CD4-positive, CD25-positive, alpha-beta regulatory T cell (primary cell): Measurements from ENCODE around the gene SRC. TPM values are rescaled to one million over a fixed set of nuclear protein-coding genes. Genes with fewer than 3 reads are reported as not detected.

Source experiments
- ATAC-seq, 2 donors: fragments of 150-1000 bp; cut with Tn5 transposase; one replicate each; pipeline ENCODE4 v1.10.0; 2021; ENCODE audit warnings: low read depth in 2 of 2, moderate number of reproducible peaks in 2 of 2, moderate library complexity in 1 of 2
- DNase-seq, 3 donors: peaks; one replicate each; pipeline versions ENCODE4 v3.0.0 to v3.0.0-alpha.2; 2012 to 2022; ENCODE audit warnings: mixed read lengths in 1 of 3
- H3K27ac ChIP-seq: one replicate; pipeline ENCODE4 v1.7.0; 2013; ENCODE audit warnings: mild to moderate bottlenecking, low read length; ENCODE audit not compliant: insufficient read depth, poor library complexity, severe bottlenecking
- H3K27me3 ChIP-seq: one replicate; pipeline ENCODE4 v1.7.0; 2013; ENCODE audit warnings: low read length; ENCODE audit not compliant: control insufficient read depth, insufficient read depth
- H3K36me3 ChIP-seq: one replicate; pipeline ENCODE4 v1.7.0; 2013; ENCODE audit warnings: mild to moderate bottlenecking, low read length, moderate library complexity; ENCODE audit not compliant: control insufficient read depth, insufficient read depth
- H3K4me1 ChIP-seq: 2 replicates; pipeline ENCODE4 v1.7.0; 2013; ENCODE audit warnings: mild to moderate bottlenecking, low read length; ENCODE audit not compliant: insufficient read depth, control insufficient read depth, poor library complexity, severe bottlenecking
- H3K4me3 ChIP-seq: one replicate; pipeline ENCODE4 v1.7.0; 2013; ENCODE audit warnings: low read depth, mild to moderate bottlenecking, low read length, moderate library complexity
- H3K9me3 ChIP-seq, 2 experiments: 1 replicate in 1 of 2; 2 replicates in 1 of 2; pipeline ENCODE4 v1.7.0; 2013; ENCODE audit warnings: low read length in 2 of 2, mild to moderate bottlenecking in 1 of 2, moderate library complexity in 1 of 2; ENCODE audit not compliant: control insufficient read depth in 2 of 2
- H3K27ac Mint-ChIP-seq, 3 donors: one replicate each; pipeline ENCODE4 v1.8.0; 2020 to 2022; ENCODE audit warnings: mild to moderate bottlenecking in 3 of 3, mixed read lengths in 3 of 3, moderate library complexity in 2 of 3
- H3K27me3 Mint-ChIP-seq: one replicate; pipeline ENCODE4 v1.8.0; 2022; ENCODE audit warnings: mild to moderate bottlenecking, mixed read lengths
- H3K36me3 Mint-ChIP-seq: one replicate; pipeline ENCODE4 v1.8.0; 2020; ENCODE audit warnings: mixed read lengths
- H3K4me1 Mint-ChIP-seq, 4 donors: one replicate each; pipeline ENCODE4 v1.8.0; 2020 to 2022; ENCODE audit warnings: mixed read lengths in 4 of 4, mild to moderate bottlenecking in 1 of 4
- H3K4me3 Mint-ChIP-seq, 4 donors: one replicate each; pipeline ENCODE4 v1.8.0; 2020 to 2022; ENCODE audit warnings: mild to moderate bottlenecking in 4 of 4, mixed read lengths in 4 of 4, moderate library complexity in 3 of 4
- H3K9me3 Mint-ChIP-seq, 7 donors: one replicate each; pipeline ENCODE4 v1.8.0; 2020 to 2022; ENCODE audit warnings: mixed read lengths in 7 of 7, mild to moderate bottlenecking in 3 of 7, moderate library complexity in 2 of 7
- polyA plus RNA-seq, 4 donors: library from polyadenylated mRNA; unstranded; fragments of 300-500 nt; fragmentation: Illumina TruSeq; gene quantifications; one replicate each; pipeline ENCODE4 v1.2.3, GENCODE V29; 2021
- total RNA-seq: library from RNA; stranded (reverse); gene quantifications from one replicate; pipeline ENCODE4 v1.2.3, GENCODE V29; 2022

SRC gene
- total and polyA plus RNA-seq, 5 donors from 2014 or later = 0.29 to 5.5 (median 0.56) TPM; not detected in 1

DNA sequence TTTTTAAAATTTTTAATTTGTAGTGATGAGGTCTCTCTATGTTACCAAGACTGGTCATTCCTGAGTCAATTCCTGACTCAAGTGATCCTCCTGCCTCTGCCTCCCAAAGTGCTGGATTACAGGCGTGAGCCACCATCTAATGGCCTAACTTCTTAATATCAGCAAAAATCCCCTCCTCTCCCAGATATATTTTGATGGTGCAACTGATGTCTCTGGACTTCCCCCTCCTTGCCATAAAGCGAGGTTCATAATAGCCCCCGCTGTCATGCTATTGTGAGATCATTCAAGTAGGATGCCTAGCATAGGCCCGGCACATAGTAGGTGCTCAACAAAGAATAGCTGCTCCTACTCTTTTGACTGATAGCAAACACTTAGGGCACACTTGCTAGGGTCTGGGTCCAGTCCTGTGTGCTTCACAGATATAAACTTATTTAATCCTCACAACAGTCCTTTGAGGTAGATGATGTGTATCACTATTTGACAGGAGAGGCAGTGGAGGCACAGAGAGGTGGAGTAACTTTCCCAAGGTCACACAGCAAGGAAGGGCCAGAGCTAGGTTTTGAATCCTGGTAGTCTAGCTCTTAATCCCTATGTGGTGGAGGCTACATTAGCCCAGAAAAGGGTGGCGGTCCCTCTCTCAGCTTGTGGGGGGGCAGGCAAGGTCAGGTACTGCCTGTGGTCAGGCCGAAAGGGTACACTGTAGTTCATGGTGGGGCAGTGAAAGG lies 14.6 kb downstream of the SRC start:
- Histone ChIP-seq H3K9me3 (no peaks in the 10 kb centered on the region), H3K27me3 (no peaks in the 10 kb centered on the region), H3K4me1 (no peaks in the 10 kb centered on the region), H3K27ac (no peak overlapping the region), H3K36me3 (no peaks in the 10 kb centered on the region), H3K4me3 (no peak overlapping the region)
- Mint-ChIP-seq H3K27me3 (no peaks in the 10 kb centered on the region), H3K27ac (peak overlapping the region in 1 of 3 donors; percentile 26), H3K4me1 (peaks cover 0 to 2% (median 0%) of the 10 kb centered on the region in 4 donors), H3K9me3 (no peaks in the 10 kb centered on the region), H3K4me3 (no peak overlapping the region), H3K36me3 (no peaks in the 10 kb centered on the region)
- ATAC-seq (no peak), DNase-seq (no peak)

- Mint-ChIP-seq H3K36me3 (no peaks in the 10 kb centered on the region), H3K4me1 (peaks cover 0 to 2% (median 0%) of the 10 kb centered on the region in 4 donors), H3K27me3 (no peaks in the 10 kb centered on the region), H3K27ac (no peak overlapping the region), H3K4me3 (no peak overlapping the region), H3K9me3 (peaks cover 0 to 3% (median 0%) of the 10 kb centered on the region in 7 donors)
- Histone ChIP-seq H3K9me3 (no peaks in the 10 kb centered on the region), H3K27ac (no peak overlapping the region), H3K4me1 (no peaks in the 10 kb centered on the region), H3K36me3 (no peaks in the 10 kb centered on the region), H3K27me3 (no peaks in the 10 kb centered on the region), H3K4me3 (no peak overlapping the region)
- no peak for ATAC-seq
- no peak for DNase-seq
These were observed 15.4 kb downstream of the SRC start for GRCh38 chr20:37361336-37361735.

- no peaks in the 10 kb centered on the region for H3K36me3 ChIP-seq
- no peaks in the 10 kb centered on the region for H3K4me1 ChIP-seq
- Mint-ChIP-seq H3K9me3 (peaks cover 0 to 3% (median 0%) of the 10 kb centered on the region in 7 donors), H3K4me1 (peaks cover 0 to 2% (median 0%) of the 10 kb centered on the region in 4 donors), H3K27me3 (no peaks in the 10 kb centered on the region), H3K27ac (no peak overlapping the region), H3K36me3 (no peaks in the 10 kb centered on the region), H3K4me3 (no peak overlapping the region)
- ATAC-seq (no peak), DNase-seq (no peak)
- no peak overlapping the region for H3K4me3 ChIP-seq
- no peaks in the 10 kb centered on the region for H3K27me3 ChIP-seq
- H3K9me3 ChIP-seq = no peaks in the 10 kb centered on the region
- no peak overlapping the region for H3K27ac ChIP-seq
These were observed 16.4 kb downstream of the SRC start for GRCh38 chr20:37362231-37362792.

GRCh38 chr20:37362821-37363220 lies 16.9 kb downstream of the SRC start:
- no peak overlapping the region for H3K27ac ChIP-seq
- ATAC-seq (no peak), DNase-seq (no peak)
- H3K4me1 ChIP-seq = no peaks in the 10 kb centered on the region
- Mint-ChIP-seq H3K4me3 (no peak overlapping the region), H3K27me3 (no peaks in the 10 kb centered on the region), H3K9me3 (peaks cover 0 to 3% (median 0%) of the 10 kb centered on the region in 7 donors), H3K27ac (no peak overlapping the region), H3K4me1 (peaks cover 0 to 2% (median 0%) of the 10 kb centered on the region in 4 donors), H3K36me3 (no peaks in the 10 kb centered on the region)
- H3K4me3 ChIP-seq = no peak overlapping the region
- H3K9me3 ChIP-seq = no peaks in the 10 kb centered on the region
- no peaks in the 10 kb centered on the region for H3K36me3 ChIP-seq
- no peaks in the 10 kb centered on the region for H3K27me3 ChIP-seq

GRCh38 chr20:37363221-37364012 lies 17.5 kb downstream of the SRC start:
- no peak overlapping the region for H3K4me3 ChIP-seq
- no peaks in the 10 kb centered on the region for H3K27me3 Mint-ChIP-seq
- no peaks in the 10 kb centered on the region for H3K27me3 ChIP-seq
- no peaks in the 10 kb centered on the region for H3K9me3 ChIP-seq
- H3K9me3 Mint-ChIP-seq = peaks cover 0 to 3% (median 0%) of the 10 kb centered on the region in 7 donors
- H3K36me3 Mint-ChIP-seq = no peaks in the 10 kb centered on the region
- no peak overlapping the region for H3K27ac Mint-ChIP-seq
- DNase-seq = no peak
- H3K36me3 ChIP-seq = no peaks in the 10 kb centered on the region
- H3K4me1 ChIP-seq = no peaks in the 10 kb centered on the region
- no peak overlapping the region for H3K4me3 Mint-ChIP-seq
- peaks cover 0 to 2% (median 0%) of the 10 kb centered on the region in 4 donors for H3K4me1 Mint-ChIP-seq
- ATAC-seq = no peak
- no peak overlapping the region for H3K27ac ChIP-seq

DNA sequence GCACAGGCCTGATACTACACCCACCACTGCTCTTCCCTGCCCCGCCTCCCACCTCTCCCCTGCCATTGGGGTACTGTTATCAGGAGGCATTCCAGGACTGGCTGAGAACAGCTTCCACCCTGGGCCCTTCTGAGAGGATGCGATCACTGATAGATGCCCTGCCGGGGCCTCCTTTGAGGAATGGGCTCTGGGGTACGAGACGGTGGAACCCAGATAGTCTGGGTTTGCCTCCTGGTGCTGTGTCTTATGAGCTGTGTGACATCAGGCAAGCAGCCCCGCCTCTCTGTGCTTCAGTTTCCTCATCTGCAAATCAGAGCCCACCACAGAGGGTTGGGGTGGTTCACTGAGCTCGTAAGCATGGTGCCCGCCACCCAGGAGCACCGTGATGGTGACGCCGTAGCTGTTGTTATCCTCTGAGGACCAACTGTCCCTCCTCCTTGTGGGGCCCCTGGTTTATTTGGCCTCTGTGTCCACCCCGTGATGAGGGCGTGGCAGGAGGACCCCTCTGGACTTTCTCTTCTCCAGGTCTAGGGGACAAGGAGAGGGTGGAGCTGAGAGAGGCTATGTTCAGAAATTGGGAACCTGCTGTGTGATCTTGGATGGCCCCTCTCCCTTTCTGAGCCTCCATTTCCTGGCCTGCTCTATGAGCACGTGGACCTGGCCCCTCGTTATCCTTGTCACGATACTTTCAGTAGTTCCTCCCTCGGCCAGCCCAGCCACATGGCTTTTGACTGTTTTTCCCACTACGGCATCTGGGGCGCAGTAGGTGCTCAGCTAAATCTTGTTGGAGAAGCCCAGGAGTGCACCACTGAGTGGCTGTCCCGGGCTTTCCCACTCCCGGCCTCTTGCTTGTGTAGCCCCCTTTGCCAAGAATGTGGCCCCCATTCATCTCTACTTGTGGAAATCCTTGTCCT lies 18.3 kb downstream of the SRC start:
- H3K4me3 ChIP-seq = no peak overlapping the region
- H3K9me3 Mint-ChIP-seq = peaks cover 0 to 3% (median 0%) of the 10 kb centered on the region in 7 donors
- H3K4me1 Mint-ChIP-seq = no peaks in the 10 kb centered on the region
- H3K27ac Mint-ChIP-seq = no peak overlapping the region
- no peak overlapping the region for H3K27ac ChIP-seq
- H3K4me1 ChIP-seq = no peaks in the 10 kb centered on the region
- H3K4me3 Mint-ChIP-seq = no peak overlapping the region
- no peaks in the 10 kb centered on the region for H3K9me3 ChIP-seq
- no peaks in the 10 kb centered on the region for H3K36me3 Mint-ChIP-seq
- H3K27me3 Mint-ChIP-seq = no peaks in the 10 kb centered on the region
- DNase-seq = no peak
- no peak for ATAC-seq
- H3K36me3 ChIP-seq = no peaks in the 10 kb centered on the region
- H3K27me3 ChIP-seq = no peaks in the 10 kb centered on the region

- H3K4me3 Mint-ChIP-seq = no peak overlapping the region
These were observed 19.0 kb downstream of the SRC start for GRCh38 chr20:37364927-37365272.

More at GRCh38 chr20:37364927-37365272, 19.0 kb downstream of the SRC start:
- no peak for DNase-seq
- no peaks in the 10 kb centered on the region for H3K36me3 Mint-ChIP-seq
- Histone ChIP-seq H3K36me3 (no peaks in the 10 kb centered on the region), H3K27me3 (no peaks in the 10 kb centered on the region), H3K4me1 (no peaks in the 10 kb centered on the region), H3K27ac (no peak overlapping the region), H3K4me3 (no peak overlapping the region), H3K9me3 (no peaks in the 10 kb centered on the region)
- no peak overlapping the region for H3K27ac Mint-ChIP-seq
- H3K27me3 Mint-ChIP-seq = no peaks in the 10 kb centered on the region
- H3K4me1 Mint-ChIP-seq = no peaks in the 10 kb centered on the region
- no peak for ATAC-seq
- H3K9me3 Mint-ChIP-seq = peaks cover 0 to 3% (median 0%) of the 10 kb centered on the region in 7 donors
